Ovary (tissue), 9 donors: Measurements from ENCODE around the gene WNT16. TPM values are rescaled to one million over a fixed set of nuclear protein-coding genes. Genes with fewer than 3 reads are reported as not detected.

ENCODE experiments used
- DNase-seq, 5 donors: peaks; one replicate each; pipeline ENCODE4 v3.0.0-alpha.2; 2019 to 2020
- H3K27ac ChIP-seq, 2 donors: fragments of 200-600 bp; one replicate each; pipeline versions ENCODE4 v1.5.1 to v1.8.0; 2019 to 2022
- H3K27me3 ChIP-seq: fragments of 200-600 bp; one replicate; pipeline ENCODE4 v1.8.0; 2022
- H3K36me3 ChIP-seq: fragments of 200-600 bp; sonication (generic); one replicate; pipeline ENCODE4 v1.5.1; 2019
- H3K4me1 ChIP-seq: one replicate; pipeline ENCODE4 v1.8.1; 2013; ENCODE audit warnings: mild to moderate bottlenecking, moderate library complexity; ENCODE audit not compliant: insufficient read depth
- H3K4me3 ChIP-seq: fragments of 200-600 bp; sonication (generic); one replicate; pipeline ENCODE4 v1.5.1; 2017
- H3K9me3 ChIP-seq, 2 donors: fragments of 200-600 bp in 1 of 2; sonication (generic) in 1 of 2; one replicate each; pipeline versions ENCODE4 v1.5.1 to v1.8.1; 2013 to 2019; ENCODE audit warnings: mild to moderate bottlenecking in 1 of 2, moderate library complexity in 1 of 2
- EP300 ChIP-seq: sonication (generic); formaldehyde crosslinking; IDR thresholded peaks from one replicate; pipeline ENCODE4 v1.6.1; 2017; ENCODE audit warnings: antibody characterized with exemption
- POLR2A ChIP-seq: fragments of 450-650 bp; IDR thresholded peaks from one replicate; pipeline ENCODE4 v1.6.1; 2017; ENCODE audit warnings: antibody characterized with exemption, mild to moderate bottlenecking, moderate library complexity
- WGBS, 3 donors: extraction: QIAGEN DNeasy Blood & Tissue Kit in 1 of 3; methylation state at CpG; one replicate each; pipeline versions ENCODE4 v1.1.5 to v1.1.7; 2013 to 2017; 5-methylcytosine and 5-hydroxymethylcytosine counted together
- intact Hi-C, 4 donors: fragments of 100-400 bp; cut with DNase I; formaldehyde crosslinking; loops; one replicate each; pipeline versions ENCODE4 v1.11.0 to v1.15.1; 2022 to 2023
- polyA plus RNA-seq, 2 donors: library from polyadenylated mRNA; stranded (reverse); fragments of 200-250 nt in 1 of 2; fragments of 350-450 nt in 1 of 2; fragmentation: Illumina TruSeq in 1 of 2; extraction: RNeasy Lipid Tissue Mini Kit (QIAGEN cat#74804) in 1 of 2; gene quantifications; one replicate each; pipeline ENCODE4 v1.2.3, GENCODE V29; 2013 to 2014
- total RNA-seq, 7 donors: library from RNA; depleted of rRNA in 2 of 7; stranded (reverse); fragments of >200 nt in 2 of 7; fragmentation: NEBNext Ultra II Directional in 3 of 7; extraction: Animal tissue kit (Norgen Biotek cat#: 25700) in 3 of 7; gene quantifications; one replicate each; pipeline versions ENCODE4 v1.1.0 to v1.2.4, GENCODE V29; 2016 to 2023
- TF ChIP-seq, protein P1 (sequence below), 3 donors: fragments of 450-650 bp in 2 of 3; fragments of 200-600 bp in 1 of 3; IDR thresholded peaks; one replicate each; pipeline versions ENCODE4 v1.5.1 to v1.8.0; 2016 to 2022; ENCODE audit warnings: antibody characterized with exemption in 3 of 3, mild to moderate bottlenecking in 1 of 3
- donor health status: DM: no; HTN: no; CAD: no; lungs with moderate emphysema.
- donor health status: DM: no; HTN: no; CAD: no.
- donor health status: Bipolar disorder and iron deficiency.
- donor health status: DM: yes; HTN: yes; CAD: no.
- donor health status: DM: no; HTN: no; CAD: no.
- donor health status: DM: yes; HTN: yes; CAD: no.

WNT16 gene
- total and polyA plus RNA-seq, 9 donors: 0.02 to 1.5 (median 0.12) TPM; not detected in 4

DNA sequence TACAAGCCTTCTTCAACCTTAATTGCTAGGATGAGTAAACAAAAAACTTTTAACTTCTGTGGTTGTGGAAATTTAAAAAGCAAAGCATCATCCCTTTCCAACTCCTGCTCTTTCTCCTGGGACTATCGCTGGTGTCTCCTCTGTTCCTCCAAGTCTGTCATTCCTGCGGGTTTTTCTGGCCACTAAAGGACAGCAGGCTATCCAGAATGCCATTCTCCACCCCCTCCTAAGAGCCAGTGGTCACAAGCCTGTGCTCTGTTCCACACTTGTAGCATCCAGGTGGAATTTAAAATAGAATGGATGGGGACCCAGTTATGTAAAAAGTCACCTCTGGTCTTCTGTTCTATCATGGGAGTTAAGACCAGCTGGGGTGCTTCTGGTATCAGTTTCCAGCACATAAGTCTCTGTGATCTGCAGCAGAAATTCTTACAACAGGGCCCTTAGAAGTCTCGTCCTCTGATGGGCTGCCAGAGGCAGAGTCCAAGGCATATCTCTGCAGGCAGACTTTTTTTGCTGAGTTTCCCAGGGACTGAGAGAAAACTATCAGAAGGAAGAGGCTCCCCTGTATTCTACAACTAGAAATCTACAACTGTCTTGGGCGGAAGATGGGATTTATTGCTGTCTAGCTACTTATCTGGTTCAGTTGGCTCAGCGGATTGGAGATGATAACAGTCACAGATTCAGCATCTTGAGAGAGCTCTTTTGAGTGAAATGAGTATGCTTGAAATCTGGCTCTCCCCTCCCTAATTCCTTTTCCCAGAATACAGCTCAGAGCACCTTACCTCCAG lies 5.1 kb upstream of the WNT16 start:
- WGBS, 3 donors: 28 to 30% (median 28%) methylated on average over 5 of the region's 5 CpGs

GRCh38 chr7:121327671-121328070 lies 1.1 kb upstream of the WNT16 start:
- Histone ChIP-seq H3K27me3 (no peaks in the 10 kb centered on the region), H3K27ac (no peak overlapping the region)

More for the DNA sequence above, 5.1 kb upstream of the WNT16 start:
- H3K27ac ChIP-seq: no peak overlapping the region
- H3K9me3 ChIP-seq: no peaks in the 10 kb centered on the region
- TF ChIP-seq POLR2A (no peak), EP300 (no peak)
- TF ChIP-seq, protein P1, sequence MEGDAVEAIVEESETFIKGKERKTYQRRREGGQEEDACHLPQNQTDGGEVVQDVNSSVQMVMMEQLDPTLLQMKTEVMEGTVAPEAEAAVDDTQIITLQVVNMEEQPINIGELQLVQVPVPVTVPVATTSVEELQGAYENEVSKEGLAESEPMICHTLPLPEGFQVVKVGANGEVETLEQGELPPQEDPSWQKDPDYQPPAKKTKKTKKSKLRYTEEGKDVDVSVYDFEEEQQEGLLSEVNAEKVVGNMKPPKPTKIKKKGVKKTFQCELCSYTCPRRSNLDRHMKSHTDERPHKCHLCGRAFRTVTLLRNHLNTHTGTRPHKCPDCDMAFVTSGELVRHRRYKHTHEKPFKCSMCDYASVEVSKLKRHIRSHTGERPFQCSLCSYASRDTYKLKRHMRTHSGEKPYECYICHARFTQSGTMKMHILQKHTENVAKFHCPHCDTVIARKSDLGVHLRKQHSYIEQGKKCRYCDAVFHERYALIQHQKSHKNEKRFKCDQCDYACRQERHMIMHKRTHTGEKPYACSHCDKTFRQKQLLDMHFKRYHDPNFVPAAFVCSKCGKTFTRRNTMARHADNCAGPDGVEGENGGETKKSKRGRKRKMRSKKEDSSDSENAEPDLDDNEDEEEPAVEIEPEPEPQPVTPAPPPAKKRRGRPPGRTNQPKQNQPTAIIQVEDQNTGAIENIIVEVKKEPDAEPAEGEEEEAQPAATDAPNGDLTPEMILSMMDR (IDR thresholded peaks at IDR 0.05): no peak
- no peak for DNase-seq
- intact Hi-C loops: no loop called here
- no peaks in the 10 kb centered on the region for H3K4me1 ChIP-seq
- no peak overlapping the region for H3K4me3 ChIP-seq
- no peaks in the 10 kb centered on the region for H3K27me3 ChIP-seq
- H3K36me3 ChIP-seq: no peaks in the 10 kb centered on the region

GRCh38 chr7:121329191-121330052 lies 622 bp downstream of the WNT16 start:
- Histone ChIP-seq H3K4me1 (peaks cover 3% of the 10 kb centered on the region), H3K4me3 (peak overlapping the region; percentile 31), H3K36me3 (no peaks in the 10 kb centered on the region), H3K27ac (no peak overlapping the region), H3K27me3 (no peaks in the 10 kb centered on the region), H3K9me3 (no peaks in the 10 kb centered on the region)
- WGBS, 3 donors: 2 to 3% (median 2%) methylated on average over 47 of the region's 47 CpGs
- peak in 2 of 5 donors; percentile 15 to 38 for DNase-seq
- TF ChIP-seq POLR2A (no peak), EP300 (no peak)
- TF ChIP-seq, protein P1 (IDR thresholded peaks at IDR 0.05): no peak
- intact Hi-C loops: no loop called here

More at GRCh38 chr7:121327671-121328070, 1.1 kb upstream of the WNT16 start:
- Histone ChIP-seq H3K4me3 (no peak overlapping the region), H3K4me1 (peaks cover 3% of the 10 kb centered on the region), H3K9me3 (no peaks in the 10 kb centered on the region), H3K36me3 (no peaks in the 10 kb centered on the region)
- 89 to 90% (median 90%) methylated on average over 5 of the region's 5 CpGs for WGBS, 3 donors
- DNase-seq: no peak
- TF ChIP-seq, protein P1 (IDR thresholded peaks at IDR 0.05): no peak
- no peak for TF ChIP-seq POLR2A
- no peak for TF ChIP-seq EP300
- intact Hi-C loops: no loop called here

GRCh38 chr7:121330053-121330833 lies 1.4 kb downstream of the WNT16 start:
- no peaks in the 10 kb centered on the region for H3K36me3 ChIP-seq
- peak overlapping the region; percentile 31 for H3K4me3 ChIP-seq
- H3K4me1 ChIP-seq: peaks cover 3% of the 10 kb centered on the region
- intact Hi-C loops: no loop called here
- no peak for TF ChIP-seq POLR2A
- TF ChIP-seq, protein P1 (IDR thresholded peaks at IDR 0.05): no peak
- no peak for TF ChIP-seq EP300
- no peak overlapping the region for H3K27ac ChIP-seq
- no peaks in the 10 kb centered on the region for H3K27me3 ChIP-seq
- H3K9me3 ChIP-seq: no peaks in the 10 kb centered on the region
- peak in 1 of 5 donors; percentile 18 for DNase-seq
- WGBS, 3 donors: 2 to 3% (median 2%) methylated on average over 52 of the region's 52 CpGs
